Measurements from ENCODE around the gene OPCML.

DNA sequence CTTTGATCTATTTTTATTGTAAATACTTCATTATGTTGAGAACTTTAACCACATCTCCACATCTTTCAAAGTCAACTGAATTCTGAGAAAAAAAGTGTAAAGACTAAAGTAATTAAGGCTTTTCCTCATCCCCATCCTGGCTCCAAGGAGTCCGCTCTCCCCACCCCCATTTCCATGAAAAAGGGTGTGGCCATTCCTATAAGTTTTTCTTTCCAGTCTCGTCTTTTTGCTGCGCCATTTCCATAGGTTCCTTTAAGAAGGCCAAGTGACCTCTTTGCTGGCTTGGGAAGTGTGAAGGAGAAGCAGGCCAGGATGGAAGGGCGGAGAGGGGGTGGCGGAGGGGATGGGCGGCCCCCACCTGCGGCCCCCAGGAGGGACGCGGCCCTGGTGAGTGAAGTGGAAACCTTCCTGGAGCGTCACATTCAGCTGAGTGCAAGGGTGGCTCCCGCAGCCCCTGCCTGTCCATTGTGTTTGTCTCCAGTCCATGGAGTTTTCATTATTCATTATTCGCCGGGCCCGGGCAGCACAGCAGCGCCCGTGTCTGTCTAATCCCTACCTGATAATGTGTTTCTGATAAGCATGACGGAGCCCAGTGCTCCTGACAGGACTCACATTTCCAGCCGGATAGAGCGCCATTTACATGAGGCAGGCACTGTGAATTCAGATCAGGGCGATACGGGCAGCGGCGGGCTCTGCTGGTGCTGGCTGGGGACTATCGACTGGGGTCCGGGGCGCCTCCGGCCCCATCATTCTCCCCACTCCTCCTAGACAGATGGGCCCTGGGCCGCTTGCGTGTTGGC is 739.8 kb downstream of the OPCML start:
- TF ChIP-seq POLR2AphosphoS5 (IDR thresholded peaks at IDR 0.05; ENCODE audit: insufficient read depth in 1 of 2, low read depth in 1 of 2): no peak
- TF ChIP-seq, protein P1, sequence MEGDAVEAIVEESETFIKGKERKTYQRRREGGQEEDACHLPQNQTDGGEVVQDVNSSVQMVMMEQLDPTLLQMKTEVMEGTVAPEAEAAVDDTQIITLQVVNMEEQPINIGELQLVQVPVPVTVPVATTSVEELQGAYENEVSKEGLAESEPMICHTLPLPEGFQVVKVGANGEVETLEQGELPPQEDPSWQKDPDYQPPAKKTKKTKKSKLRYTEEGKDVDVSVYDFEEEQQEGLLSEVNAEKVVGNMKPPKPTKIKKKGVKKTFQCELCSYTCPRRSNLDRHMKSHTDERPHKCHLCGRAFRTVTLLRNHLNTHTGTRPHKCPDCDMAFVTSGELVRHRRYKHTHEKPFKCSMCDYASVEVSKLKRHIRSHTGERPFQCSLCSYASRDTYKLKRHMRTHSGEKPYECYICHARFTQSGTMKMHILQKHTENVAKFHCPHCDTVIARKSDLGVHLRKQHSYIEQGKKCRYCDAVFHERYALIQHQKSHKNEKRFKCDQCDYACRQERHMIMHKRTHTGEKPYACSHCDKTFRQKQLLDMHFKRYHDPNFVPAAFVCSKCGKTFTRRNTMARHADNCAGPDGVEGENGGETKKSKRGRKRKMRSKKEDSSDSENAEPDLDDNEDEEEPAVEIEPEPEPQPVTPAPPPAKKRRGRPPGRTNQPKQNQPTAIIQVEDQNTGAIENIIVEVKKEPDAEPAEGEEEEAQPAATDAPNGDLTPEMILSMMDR (IDR thresholded peaks at IDR 0.05): no peak
- no peak for TF ChIP-seq POLR2A (IDR thresholded peaks at IDR 0.05)

Data from vagina (tissue), 2 donors.